NCI-H748 treated with DMSO at 0.1 percent for 48 hours (cell line): ENCODE data around the gene GOLGA6A.

Experiments
- DNase-seq: peaks from one replicate; lab custom pipeline; 2025; lab: John Stamatoyannopoulos, UW

The GOLGA6A gene

DNA sequence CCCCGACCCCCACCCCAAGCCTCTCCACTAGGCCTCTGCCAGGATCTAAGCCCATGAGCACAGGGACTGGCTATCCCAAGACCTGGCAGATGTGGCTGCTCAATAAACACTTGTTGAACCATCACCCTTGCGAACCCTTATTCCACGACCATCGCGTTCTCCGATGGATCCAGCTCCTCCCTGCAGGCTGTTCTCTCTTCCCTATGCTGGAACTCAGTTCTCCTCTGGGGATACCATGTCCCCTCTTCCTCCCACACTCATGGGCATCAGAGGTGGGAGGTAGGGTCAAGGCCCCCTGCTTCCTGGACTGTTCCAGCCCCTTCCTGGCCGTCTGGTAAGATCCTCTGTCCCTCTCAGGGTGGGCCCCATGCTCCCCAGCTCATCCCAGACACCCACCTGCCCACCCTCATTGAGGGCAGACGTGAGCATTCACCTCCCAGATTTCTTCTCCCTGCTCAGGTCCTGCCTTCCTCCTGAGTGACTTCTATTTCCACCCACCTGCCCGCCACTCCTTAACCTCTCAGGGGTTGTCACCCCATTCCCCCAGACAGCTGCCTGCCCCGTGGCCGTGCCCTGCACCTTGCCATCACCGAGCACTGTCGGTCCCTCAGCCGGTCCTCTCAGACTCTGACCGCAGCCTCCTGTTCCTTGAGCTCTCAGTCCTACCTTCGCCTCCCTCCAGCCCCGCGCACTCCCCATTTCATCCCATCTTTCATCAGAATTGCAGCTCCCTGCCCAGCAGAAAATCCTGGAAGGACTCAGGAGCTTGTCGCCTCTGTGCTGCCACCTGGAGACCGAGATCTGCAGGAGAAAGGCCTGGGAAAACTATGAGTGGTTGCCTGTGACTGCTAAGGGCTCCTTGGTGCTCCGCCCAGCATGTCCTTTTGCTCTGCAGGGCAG is 45.8 kb downstream of the GOLGA6A start:
- no peak for DNase-seq

DNA sequence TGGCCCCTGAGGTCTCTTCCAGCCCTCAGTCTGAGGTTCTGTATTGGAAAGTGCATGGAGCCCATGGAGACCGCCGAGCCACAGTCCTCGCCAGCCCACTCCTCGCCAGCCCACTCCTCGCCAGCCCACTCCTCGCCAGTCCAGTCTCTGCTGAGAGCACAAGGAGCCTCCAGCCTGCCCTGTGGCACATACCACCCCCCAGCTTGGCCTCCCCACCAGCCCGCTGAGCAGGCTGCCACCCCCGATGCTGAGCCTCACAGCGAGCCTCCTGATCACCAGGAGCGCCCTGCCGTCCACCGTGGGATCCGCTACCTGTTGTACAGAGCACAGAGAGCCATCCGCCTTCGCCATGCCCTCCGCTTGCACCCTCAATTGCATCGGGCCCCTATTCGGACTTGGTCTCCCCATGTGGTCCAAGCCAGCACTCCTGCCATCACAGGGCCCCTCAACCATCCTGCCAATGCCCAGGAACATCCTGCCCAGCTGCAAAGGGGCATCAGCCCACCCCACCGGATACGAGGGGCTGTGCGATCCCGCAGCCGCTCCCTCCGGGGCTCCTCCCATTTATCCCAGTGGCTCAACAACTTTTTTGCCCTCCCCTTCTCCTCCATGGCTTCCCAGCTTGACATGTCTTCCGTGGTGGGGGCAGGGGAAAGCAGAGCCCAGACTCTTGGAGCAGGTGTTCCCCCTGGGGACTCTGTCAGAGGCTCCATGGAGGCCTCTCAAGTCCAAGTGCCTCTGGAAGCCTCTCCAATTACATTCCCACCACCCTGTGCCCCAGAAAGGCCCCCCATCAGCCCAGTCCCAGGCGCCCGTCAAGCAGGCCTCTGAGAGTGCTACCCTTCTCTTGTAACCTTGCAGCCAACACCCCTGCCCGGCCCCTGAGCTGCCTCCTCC is 47.0 kb downstream of the GOLGA6A start:
- no peak for DNase-seq

DNA sequence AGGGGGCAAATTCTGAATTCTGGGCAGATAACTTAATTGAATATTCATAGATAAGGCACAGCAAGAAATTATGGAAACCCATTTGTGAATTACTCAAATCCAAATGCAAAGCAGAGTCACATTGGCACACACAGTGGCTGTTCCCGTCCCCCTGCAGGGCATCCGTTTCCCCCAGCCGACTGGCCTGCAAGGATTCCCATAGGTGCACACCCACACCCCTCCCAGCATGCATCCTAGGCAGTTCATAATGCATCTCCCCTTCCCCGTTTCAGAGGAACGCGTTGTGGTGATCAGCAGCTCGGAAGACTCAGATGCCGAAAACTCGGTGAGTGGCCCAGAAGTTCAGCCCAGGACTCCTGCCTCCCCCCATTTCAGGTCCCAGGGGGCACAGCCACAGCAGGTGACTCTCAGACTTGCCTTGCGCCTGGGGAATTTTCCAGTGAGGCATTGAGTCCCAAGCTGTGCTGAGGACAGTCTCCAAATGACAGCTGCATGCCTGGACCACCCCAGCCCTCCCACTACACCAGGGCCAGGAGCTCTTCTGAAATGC is 48.1 kb downstream of the GOLGA6A start:
- DNase-seq, result no peak

- DNase-seq, result no peak
Measured at GRCh38 chr15:74032606-74033561, 49.5 kb downstream of the GOLGA6A start.

GRCh38 chr15:74032046-74032445 is 50.3 kb downstream of the GOLGA6A start:
- no peak for DNase-seq

DNA sequence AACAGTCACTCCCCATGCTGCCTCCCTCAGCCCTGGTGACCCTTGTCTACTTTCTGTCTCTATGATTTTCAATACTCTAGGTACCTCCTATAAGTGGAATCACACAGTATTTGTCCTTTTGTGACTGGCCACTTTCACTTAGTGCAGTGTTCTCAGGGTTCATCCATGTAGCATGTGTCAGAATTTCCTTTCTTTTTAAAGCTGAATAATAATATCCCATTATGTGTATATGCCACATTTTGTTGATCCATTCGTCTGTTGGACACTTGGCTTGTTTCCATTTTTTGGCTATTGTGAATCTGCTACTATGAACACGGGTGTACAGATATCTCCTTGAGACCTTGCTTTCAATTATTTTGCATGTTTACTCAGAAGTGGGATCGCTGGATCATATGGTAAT is 53.7 kb downstream of the GOLGA6A start:
- no peak for DNase-seq

GRCh38 chr15:74027688-74028087 is 54.7 kb downstream of the GOLGA6A start:
- no peak for DNase-seq

- DNase-seq, result no peak
Measured at GRCh38 chr15:74025436-74025835, 56.9 kb downstream of the GOLGA6A start.

- DNase-seq, result no peak
Measured at GRCh38 chr15:74024687-74025086, 57.7 kb downstream of the GOLGA6A start.

- DNase-seq, result no peak
Measured at GRCh38 chr15:74022706-74023470, 59.5 kb downstream of the GOLGA6A start.
